ENCODE data around the gene SPINT2.

- TF ChIP-seq ARNT (IDR thresholded peaks at IDR 0.05) = no peak
- TF ChIP-seq FOXA1 (IDR thresholded peaks at IDR 0.05) = no peak
- TF ChIP-seq SUZ12 (IDR thresholded peaks at IDR 0.05) = no peak
- TF ChIP-seq, protein P1, sequence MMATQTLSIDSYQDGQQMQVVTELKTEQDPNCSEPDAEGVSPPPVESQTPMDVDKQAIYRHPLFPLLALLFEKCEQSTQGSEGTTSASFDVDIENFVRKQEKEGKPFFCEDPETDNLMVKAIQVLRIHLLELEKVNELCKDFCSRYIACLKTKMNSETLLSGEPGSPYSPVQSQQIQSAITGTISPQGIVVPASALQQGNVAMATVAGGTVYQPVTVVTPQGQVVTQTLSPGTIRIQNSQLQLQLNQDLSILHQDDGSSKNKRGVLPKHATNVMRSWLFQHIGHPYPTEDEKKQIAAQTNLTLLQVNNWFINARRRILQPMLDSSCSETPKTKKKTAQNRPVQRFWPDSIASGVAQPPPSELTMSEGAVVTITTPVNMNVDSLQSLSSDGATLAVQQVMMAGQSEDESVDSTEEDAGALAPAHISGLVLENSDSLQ (IDR thresholded peaks at IDR 0.05) = no peak
- TF ChIP-seq SP1 (IDR thresholded peaks at IDR 0.05) = no peak
- no peak for TF ChIP-seq BHLHE40 (IDR thresholded peaks at IDR 0.05; ENCODE audit: borderline replicate concordance)
- no peak for TF ChIP-seq FOXK2 (IDR thresholded peaks at IDR 0.05)
- TF ChIP-seq NFRKB (IDR thresholded peaks at IDR 0.05) = no peak
These were observed 72.4 kb downstream of the SPINT2 start for GRCh38 chr19:38336638-38337359.
